NCI-H128 (cell line): Measurements from ENCODE around the gene C1orf115.
"Not testable (repeated sequence)": the region's sequence is repeated elsewhere in the genome, so short reads cannot be mapped to it uniquely, and the experiment has no call there.

Experiments used
- DNase-seq: peaks from one replicate; lab custom pipeline; 2025; ENCODE audit not compliant: unreplicated experiment; lab: John Stamatoyannopoulos, UW

The C1orf115 gene, protein sequence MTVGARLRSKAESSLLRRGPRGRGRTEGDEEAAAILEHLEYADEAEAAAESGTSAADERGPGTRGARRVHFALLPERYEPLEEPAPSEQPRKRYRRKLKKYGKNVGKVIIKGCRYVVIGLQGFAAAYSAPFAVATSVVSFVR

DNA sequence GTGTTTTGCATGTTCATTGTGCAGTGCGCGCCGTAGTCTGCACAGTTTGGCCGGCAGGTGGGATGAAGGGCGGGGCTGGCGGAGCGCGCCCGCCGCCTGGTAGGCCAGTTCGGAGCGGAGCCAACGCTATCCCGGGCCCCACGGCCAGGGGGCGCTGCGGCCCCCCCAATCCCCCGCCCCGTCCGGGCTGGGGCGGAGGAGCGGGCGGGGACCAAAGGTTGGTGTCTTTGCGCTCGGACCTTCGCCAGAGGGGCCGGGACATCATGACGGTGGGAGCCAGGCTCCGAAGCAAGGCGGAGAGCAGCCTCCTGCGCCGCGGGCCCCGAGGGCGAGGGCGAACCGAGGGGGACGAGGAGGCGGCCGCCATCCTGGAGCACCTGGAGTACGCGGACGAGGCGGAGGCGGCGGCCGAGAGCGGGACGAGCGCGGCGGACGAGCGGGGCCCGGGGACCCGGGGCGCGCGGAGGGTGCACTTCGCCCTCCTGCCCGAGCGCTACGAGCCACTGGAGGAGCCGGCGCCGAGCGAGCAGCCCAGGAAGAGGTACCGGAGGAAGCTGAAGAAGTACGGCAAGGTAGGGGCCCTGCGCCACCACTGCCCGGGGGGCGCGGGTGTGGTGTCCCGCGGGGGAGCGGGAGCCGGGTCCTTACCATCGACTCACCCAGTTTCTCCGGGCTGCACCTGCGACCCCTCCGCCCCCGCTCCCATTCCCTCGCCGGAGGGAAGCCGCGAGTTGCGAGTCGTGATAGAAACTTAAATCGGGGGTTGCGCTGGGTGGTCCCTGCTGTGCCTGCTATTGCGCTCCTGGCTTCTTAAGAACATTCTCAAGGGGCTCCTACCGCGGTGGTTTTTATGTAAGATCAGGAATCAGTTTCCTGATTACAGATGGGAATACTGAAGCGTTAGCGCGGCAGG, at the start of gene C1orf115:
TSS of gene C1orf115 (plus strand) at position 224 of the 913 bp plus-strand sequence. CDS start at position 264, 40 bp downstream.
- DNase-seq = peak; percentile 80

DNA sequence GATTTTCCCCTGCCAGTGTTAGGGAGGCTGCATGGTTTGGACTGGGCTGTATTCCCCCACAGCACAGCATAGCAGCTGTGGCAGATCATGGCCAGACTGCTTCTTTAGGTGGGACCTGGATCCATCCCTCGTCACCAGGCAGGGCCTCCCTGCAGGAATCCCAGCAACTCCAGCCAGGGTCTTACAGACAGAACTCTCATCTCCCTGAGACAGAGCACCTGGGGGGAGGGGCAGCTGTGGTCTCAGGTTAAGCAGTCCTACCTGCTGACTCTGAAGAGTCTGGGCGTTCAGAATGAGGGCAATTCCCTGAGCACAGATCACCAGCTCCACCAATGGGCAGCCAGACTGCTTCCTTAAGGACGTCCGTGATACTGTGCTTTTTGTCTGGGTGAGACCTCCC, 47.9 kb upstream of the C1orf115 start:
- no peak for DNase-seq

DNA sequence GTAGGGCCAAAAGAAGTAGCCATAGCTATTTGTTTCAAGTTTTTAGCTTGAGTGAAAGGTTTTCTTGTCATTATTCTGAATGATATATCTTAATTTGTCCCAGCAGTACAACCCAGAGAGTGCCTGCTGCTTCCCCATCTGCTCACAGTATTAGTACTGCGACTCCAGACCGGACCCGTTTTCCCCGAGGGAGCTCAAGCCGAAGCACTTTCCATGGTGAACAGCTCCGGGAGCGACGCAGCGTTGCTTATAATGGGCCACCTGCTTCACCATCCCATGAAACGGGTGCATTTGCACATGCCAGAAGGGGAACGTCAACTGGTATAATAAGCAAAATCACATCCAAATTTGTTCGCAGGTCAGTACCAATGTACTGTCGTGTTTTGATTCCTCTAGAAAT, 37.2 kb upstream of the C1orf115 start:
- no peak for DNase-seq

DNA sequence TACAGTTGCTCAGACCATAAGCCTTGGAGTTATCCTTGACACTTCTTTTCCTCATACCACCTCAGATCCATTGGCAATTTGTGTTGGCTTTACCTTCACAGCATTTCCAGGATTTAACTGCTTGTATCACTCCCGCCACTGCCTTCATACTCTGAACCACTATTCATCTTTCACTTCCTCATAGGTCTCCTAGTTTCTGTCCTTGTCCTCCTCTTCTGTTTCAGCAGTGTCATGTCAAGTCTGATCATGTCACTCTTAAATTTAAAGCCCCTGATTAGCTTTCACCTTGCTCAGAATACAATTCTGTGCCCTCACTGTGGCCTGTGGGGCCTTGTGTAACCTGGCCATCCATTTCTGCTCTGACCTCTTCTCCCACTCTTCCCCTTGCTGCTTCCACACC, 34.7 kb upstream of the C1orf115 start:
- no peak for DNase-seq

DNA sequence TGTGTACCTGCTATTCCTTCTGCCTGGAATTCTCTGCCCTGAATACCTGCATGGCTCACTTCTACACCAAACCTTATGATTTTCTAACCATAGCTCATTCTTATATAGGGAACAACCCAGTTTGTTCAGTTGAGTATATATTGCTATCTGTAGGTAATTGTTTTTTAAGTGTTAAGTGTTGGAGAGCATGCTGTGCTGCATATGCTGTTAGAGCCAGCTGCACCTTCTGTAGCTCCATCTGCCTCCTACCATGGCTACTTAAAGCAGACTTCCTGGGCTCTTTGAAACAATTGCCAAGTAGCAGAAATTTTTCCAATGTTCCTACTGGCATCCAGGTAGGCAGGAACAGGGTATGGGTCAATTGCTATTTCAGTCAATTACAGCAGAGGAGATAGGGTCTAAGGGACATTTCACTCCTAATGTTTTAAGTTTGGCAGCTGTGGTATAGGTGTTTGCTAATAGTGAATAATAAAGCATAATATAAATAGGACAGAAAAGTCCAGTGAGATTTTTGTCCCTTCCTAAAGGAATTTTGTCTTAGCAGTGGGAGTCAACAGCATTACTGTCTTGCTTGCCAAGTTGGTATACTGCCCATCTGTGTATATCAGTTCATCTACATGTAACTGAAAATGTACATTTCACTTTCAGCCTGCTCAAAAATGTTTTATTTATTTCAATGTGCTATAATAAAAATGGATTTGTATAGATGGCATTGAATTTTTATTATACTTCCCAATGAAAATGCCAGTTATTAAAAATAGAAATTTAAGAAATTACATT, 34.0 kb upstream of the C1orf115 start:
- no peak for DNase-seq

DNA sequence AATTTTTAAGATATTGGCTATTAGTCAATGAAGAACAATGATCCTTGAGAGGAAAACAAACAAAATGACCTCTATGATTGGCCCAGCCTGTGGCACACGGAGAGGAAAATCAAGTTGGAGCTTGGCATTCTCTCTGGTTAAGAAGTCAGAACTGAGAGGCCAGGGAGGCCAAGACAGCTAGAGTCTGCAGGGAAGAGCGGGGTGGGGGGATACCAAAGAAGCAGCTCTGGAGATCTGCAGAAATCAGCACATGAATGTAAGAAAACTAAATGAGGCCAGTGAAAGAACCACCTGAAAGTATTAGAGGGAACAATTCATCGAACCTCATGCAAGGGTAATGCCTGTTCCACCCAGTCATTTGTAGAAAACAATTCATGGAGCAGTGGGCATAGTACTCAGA, 23.8 kb upstream of the C1orf115 start:
- DNase-seq = no peak

DNA sequence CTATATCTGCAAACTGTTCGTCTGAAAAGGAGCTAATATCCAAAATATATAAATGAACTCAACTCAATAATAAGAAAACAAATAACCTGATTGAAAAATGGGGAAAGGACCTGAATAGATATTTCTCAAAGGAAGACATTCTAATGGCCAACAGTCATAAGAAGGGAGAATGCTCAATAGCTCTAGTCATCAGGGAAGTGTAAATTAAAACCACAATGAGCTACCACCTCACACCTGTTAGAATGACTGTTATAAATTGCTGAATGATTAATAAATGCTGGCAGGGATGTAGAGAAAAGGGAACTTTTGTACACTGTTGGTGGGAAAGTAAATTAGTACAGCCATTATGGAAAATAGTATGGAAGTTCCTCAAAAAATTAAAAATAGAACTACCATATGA, 21.2 kb upstream of the C1orf115 start:
- DNase-seq = no peak

DNA sequence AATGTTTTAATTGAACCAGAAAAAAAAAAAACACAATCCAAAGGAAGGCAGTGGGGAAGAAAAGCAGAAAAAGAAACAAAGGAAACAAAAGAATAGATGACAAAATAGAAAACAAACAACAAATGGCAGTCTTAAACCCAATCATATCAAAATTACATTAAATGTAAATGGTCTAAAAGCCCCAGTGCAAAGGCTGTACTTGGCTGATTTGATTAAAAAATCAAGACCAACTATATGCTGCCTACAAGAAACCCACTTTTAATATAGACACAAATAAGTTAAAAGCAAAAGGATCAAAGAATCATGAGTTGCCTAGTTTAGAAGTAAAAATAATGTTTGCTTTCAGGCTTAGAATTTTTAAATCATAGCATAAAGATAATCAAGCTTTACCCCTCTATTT, 19.8 kb upstream of the C1orf115 start:
- no peak for DNase-seq

DNA sequence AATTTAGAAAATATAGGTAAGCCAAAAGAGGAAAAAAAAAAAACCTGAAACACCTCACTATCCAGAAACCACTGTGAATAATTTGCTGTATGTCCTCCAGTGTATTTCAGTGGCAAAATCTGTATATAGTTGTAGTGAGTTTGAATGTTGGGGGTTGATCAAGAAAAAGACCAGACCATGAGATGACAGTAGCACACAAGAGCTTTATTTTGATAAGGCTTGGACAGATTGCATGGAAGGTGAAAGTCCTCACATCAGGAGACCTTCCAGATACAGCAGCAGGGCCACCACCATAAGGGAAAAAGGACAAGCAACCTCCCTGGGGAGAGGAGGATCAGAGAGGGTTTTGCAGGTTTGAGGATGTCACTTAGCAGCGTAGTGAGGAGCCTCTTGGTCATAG, 16.2 kb upstream of the C1orf115 start:
- DNase-seq = no peak

DNA sequence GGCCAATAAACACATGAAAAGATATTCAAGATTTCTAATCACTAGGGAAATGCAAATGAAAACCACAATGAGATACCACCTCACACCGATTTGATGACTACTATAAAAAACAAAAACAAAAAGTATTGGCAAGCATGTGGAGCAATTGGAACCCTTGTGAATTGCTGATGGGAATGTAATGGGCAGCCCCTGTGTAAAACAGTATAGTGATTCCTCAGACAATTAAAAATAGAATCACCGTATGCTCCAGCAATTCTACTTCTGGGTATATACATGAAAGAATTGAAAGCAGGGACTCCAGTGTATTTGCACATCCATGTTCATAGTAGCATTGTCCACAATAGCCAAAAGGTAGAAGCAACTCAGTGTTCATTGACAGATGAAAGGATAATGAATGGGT, 12.9 kb upstream of the C1orf115 start:
- no peak for DNase-seq

DNA sequence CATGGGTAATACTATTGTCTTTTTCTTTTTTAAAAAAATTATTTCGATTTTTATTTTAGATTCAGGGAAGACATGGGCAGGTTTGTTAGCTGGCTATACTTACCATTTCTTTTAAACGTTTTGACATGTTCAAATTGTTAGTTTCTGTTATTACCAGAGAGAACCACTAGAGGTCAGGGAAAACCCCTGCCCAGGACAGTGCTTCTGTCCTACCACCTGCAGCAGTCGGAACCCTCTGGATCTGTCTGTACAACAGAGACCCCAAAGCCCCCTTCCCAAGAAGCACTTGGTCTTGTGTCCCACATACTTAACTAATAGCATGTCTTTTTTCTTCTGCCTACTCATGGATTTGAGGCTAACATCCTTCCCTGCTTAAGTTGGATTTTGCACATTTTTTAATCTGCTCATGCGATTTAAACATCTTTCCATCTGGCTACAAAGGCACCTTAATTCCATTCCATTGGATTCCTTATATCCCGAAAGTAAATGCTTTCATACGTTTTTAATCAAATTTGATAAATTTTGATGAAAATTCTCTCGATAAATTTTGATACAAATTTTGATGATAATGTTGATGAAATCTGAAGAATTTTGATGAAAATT, 10.0 kb upstream of the C1orf115 start:
- DNase-seq = no peak

DNA sequence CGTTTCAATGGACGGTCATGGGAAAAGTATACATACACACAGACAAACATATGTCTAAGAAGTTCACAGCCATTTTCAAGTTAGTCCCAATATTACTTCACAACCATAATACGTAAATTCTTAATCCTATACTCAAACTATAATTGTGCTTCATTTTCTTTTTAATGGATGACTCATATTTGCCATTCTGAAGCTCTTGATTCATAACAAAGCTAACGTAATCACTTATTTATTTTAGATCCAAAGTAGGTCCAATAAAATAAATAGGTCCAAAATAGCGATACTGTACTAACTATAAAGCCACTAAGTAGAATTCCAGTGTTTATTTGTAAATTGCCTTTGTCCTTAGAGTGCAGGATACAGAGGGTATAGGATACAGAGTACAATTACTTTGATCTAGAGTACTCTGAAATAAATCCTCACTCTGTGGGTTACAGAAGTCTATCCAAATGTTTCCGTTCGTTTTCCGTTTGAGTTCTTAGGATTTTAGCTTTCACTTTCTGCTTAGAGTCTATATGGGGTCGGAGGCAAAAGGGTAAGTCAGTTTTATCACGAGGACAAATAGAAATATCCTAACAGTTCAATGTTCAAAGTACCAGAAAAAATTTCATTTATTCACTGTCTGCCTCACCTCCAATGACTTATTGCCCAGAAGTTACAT, 8.8 kb upstream of the C1orf115 start:
- no peak for DNase-seq

DNA sequence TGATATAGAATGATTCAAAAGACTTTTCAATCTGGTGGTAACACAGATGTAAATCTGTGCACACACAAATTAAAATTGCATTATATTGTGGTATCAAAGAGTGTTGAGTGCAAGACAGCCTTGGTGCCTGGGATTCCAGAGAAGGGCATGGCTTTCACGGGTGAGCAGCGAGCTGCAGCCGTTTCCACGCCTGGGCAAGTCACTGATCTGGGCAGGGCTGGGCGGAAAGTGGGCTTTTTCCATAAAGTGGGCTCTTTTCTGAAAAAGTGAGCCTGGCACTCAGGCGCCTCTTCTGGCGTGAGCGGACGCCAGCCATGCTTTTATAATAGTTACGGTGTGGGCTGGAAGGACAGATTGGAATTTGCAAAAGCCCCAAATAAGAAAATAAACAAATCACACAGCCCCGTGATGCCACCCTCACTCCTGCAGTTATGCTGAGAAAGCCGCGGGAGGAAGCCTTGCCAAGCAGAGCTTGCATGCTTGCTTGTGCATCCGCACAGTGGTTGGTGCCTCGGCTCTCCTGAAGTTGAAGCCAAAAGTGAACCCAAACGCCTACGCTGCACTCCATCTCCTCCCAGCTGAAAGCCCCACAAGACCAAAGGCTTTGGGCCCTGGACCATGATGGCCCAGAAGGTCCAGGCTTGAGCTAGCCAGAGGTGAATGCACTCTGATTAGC, 7.1 kb upstream of the C1orf115 start:
- DNase-seq = no peak

DNA sequence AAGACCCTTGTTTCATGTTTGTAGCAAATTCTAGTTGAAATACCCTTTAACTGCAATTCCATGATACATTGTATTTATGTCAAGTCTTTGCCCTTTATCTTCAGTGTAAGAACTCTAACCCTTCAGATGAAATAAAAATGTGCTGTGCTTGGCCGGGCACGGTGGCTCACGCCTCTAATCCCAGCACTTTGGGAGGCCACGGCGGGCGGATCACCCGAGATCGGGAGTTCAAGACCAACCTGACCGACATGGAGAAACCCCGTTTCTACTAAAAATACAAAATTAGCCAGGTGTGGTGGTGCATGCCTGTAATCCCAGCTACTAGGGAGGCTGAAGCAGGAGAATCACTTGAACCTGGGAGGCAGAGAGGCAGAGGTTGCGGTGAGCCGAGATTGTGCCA, 6.4 kb upstream of the C1orf115 start:
- not testable (repeated sequence) for DNase-seq

DNA sequence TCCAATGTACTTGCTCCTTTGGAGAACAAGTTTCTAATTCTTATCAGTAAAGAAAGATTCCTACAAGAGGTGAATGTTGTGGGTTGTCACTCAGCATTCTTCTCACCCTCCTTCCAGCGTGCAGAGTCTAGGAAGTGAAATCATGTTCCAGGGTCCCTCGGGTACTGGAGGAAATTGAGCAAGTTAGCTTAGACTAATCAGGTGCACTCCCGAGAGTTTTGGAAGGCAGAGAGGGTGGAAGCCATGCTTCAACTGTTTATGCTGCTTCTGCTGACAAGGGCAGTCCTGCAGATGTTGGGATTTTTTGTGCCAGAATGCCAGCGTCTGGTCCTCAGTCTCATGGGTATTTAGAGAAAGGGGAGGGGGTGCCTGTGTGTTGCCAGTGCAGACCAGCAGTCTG, 5.3 kb upstream of the C1orf115 start:
- DNase-seq = no peak

DNA sequence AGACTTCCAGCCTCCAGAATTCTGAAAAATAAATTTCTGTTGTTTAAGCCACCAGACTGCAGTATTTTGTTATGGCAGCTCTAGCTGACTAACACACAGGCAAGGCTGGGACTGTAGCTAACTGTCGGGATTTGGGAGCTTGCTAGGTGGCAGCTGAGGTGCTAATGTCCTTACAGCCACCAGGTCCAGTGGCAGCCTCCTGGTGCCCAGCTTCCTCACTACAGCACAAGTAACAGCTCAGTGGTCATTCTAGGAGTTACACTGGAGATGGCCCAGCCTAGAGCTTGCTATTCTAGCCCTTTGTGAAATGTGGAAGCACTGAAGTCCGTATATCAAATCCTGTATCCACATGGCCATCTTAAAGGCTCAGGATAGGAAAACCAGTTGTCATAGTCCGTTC, 4.3 kb upstream of the C1orf115 start:
- DNase-seq = no peak

DNA sequence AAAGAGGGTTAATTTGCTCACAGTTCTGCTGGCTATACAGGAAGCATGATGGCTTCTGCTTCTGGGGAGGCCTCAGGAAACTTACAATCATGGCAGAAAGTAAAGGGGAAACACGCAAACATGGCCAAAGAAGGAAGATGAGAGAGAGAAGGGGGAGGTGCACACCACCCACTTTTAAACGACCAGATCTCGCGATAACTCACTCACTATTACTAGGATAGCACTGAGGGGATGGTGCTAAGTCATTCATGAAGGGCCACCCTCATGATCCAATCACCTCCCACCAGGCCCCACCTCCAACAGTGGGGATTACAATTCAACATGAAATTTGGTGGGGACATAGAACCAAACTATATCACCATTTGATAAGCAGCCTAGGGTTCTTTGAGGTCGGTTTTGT, 2.4 kb upstream of the C1orf115 start:
- DNase-seq = no peak

DNA sequence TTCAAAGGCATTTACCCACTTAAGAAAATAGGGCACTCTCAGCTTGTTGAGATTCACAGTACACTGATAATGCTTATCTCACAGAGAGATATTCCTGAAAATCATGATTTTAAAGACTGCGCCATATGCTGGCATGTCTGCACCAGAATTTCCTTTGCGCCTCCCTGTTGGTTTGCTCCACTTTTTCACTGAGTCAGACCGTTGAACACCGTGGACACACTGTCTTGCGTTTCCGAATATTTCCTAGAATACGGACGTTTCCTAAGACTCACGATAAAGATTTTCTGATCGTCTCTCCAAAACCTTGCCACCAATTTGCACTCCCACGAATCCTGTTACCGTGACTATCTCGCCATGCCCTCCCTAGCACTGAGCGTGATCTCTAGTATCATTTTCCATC, 497 bp upstream of the C1orf115 start:
- no peak for DNase-seq

DNA sequence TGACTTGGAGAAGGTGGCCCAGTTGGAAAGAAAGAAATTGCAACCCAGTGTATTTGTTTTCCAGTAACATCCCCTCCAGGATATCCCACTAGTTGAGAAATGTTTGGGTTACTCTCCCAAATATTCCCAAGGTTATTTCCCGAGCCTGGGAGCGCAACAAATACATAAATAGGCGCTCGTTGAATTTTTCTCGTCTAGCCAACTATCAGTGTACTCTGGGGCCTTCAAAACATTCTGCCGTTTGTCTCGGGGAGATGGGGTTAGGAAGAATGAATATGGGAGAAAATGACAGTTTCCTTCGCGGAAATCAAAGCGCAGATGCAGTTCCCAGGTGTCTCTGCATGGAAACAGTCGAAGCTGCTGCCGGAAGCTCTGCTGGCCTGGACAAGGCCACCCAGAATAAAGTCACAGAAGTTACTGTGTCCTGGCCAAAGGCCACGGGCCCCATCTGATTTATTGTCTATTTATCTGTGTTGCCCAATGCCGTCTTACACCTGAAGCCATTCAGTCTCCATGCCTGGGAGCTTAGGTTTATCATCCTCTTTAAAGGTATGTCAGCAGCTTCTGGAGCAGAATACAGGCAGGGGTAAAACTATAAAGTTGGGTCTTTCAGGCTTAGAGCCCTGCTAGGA, 1.0 kb downstream of the C1orf115 start:
- DNase-seq = no peak
